Upper lobe of left lung (tissue), 4 donors: ENCODE measurements around the gene GNL3L.

ENCODE experiments used
- EP300 ChIP-seq, 4 donors: sonication (generic); formaldehyde crosslinking; IDR thresholded peaks; one replicate each; pipeline ENCODE4 v1.5.1; 2017; ENCODE audit warnings: antibody characterized with exemption in 4 of 4, control low read depth in 2 of 4
- POLR2A ChIP-seq, 4 donors: fragments of 450-650 bp; IDR thresholded peaks; one replicate each; pipeline ENCODE4 v1.5.1; 2016 to 2017; ENCODE audit warnings: antibody characterized with exemption in 4 of 4, mild to moderate bottlenecking in 2 of 4
- POLR2AphosphoS5 ChIP-seq, 2 donors: sonication (generic); formaldehyde crosslinking; IDR thresholded peaks; one replicate each; pipeline ENCODE4 v1.5.1; 2017; ENCODE audit warnings: antibody characterized with exemption in 2 of 2
- TF ChIP-seq, protein P1 (sequence below), 6 experiments: fragments of 450-650 bp in 4 of 6; fragments of 200-600 bp in 2 of 6; sonication (generic) in 2 of 6; IDR thresholded peaks; one replicate each; pipeline ENCODE4 v1.5.1; 2016 to 2019; ENCODE audit warnings: antibody characterized with exemption in 6 of 6

DNA sequence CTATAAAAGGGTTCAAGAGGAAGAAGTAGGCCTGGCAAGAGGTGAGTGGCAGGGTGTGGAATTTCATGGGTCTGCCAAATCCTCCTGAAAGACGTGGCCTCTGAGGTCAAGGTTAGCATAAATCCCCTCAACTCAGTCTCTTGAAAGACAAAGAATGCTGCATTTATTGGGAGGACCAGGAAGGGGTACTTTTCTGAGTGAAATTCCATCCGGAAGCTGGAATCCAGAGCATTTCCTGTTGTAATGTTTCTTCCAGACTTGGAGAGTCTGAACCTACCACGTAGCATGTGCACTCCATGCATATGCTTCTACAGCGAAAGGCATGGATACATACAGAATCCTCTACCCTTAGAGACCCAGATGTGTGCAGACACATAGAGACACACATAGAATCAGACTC, 20.6 kb upstream of the GNL3L start:
- TF ChIP-seq POLR2A (IDR thresholded peaks at IDR 0.05) (no peak), POLR2AphosphoS5 (IDR thresholded peaks at IDR 0.05) (no peak), EP300 (IDR thresholded peaks at IDR 0.05) (no peak)
- TF ChIP-seq, protein P1, sequence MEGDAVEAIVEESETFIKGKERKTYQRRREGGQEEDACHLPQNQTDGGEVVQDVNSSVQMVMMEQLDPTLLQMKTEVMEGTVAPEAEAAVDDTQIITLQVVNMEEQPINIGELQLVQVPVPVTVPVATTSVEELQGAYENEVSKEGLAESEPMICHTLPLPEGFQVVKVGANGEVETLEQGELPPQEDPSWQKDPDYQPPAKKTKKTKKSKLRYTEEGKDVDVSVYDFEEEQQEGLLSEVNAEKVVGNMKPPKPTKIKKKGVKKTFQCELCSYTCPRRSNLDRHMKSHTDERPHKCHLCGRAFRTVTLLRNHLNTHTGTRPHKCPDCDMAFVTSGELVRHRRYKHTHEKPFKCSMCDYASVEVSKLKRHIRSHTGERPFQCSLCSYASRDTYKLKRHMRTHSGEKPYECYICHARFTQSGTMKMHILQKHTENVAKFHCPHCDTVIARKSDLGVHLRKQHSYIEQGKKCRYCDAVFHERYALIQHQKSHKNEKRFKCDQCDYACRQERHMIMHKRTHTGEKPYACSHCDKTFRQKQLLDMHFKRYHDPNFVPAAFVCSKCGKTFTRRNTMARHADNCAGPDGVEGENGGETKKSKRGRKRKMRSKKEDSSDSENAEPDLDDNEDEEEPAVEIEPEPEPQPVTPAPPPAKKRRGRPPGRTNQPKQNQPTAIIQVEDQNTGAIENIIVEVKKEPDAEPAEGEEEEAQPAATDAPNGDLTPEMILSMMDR (IDR thresholded peaks at IDR 0.05) = no peak
